GM10266 (cell line): Measurements from ENCODE around the gene TRMT61A.

Experiments used
- DNase-seq: peaks from one replicate; pipeline ENCODE4 v3.0.0; 2012; ENCODE audit errors: extremely low spot score
- TF ChIP-seq, protein P1 (sequence below): IDR thresholded peaks from 2 replicates; pipeline ENCODE4 v1.5.1; 2012; ENCODE audit warnings: mild to moderate bottlenecking, low read depth; ENCODE audit not compliant: control insufficient read depth, insufficient read depth; ENCODE audit errors: missing control alignments

TRMT61A gene

GRCh38 chr14:103501041-103501870 is 27.7 kb upstream of the TRMT61A start:
- DNase-seq, result no peak
- TF ChIP-seq, protein P1, sequence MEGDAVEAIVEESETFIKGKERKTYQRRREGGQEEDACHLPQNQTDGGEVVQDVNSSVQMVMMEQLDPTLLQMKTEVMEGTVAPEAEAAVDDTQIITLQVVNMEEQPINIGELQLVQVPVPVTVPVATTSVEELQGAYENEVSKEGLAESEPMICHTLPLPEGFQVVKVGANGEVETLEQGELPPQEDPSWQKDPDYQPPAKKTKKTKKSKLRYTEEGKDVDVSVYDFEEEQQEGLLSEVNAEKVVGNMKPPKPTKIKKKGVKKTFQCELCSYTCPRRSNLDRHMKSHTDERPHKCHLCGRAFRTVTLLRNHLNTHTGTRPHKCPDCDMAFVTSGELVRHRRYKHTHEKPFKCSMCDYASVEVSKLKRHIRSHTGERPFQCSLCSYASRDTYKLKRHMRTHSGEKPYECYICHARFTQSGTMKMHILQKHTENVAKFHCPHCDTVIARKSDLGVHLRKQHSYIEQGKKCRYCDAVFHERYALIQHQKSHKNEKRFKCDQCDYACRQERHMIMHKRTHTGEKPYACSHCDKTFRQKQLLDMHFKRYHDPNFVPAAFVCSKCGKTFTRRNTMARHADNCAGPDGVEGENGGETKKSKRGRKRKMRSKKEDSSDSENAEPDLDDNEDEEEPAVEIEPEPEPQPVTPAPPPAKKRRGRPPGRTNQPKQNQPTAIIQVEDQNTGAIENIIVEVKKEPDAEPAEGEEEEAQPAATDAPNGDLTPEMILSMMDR, result no peak

DNA sequence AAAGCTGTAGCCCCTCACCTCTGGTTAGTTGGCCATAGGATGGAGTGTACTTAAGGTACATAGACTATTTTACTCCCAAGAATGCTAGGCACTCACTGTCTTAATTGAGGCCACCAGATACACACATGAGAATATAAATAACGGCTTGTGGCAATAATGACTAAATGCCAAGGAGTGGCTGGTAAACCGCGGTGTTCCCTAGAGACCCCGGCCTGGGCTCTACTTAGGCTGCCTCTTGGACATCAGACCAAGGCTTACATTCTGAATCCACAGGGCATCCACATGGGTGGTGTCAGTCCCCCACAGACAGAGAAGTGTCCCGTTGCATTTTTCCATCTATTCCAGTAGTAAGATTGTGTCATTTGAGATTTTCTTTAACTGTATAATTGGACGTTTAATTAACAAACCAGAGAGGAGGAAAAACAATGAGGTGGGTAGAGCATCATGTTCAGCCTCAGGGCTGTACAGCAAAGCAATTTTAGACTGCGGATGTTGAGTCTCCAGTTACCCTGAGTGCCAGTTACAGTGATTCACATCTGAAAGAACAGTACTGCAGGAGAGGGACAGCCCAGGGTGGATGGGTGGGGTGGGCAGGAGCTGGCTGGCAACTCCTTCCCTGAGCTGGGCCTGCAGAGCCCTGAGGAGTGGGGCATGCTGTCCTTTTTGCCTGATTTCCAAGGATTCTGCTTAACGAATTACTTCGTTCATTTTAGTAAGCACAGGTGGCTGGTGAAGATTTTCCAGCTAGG is 26.9 kb upstream of the TRMT61A start:
- TF ChIP-seq, protein P1, result no peak

DNA sequence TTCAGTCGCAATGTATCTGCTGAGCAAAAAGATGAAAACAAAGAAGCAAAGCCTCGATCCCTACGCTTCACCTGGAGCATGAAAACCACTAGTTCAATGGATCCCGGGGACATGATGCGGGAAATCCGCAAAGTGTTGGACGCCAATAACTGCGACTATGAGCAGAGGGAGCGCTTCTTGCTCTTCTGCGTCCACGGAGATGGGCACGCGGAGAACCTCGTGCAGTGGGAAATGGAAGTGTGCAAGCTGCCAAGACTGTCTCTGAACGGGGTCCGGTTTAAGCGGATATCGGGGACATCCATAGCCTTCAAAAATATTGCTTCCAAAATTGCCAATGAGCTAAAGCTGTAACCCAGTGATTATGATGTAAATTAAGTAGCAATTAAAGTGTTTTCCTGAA is 26.1 kb upstream of the TRMT61A start:
- no peak for DNase-seq
- TF ChIP-seq, protein P1, result no peak

More for the DNA sequence above, 26.9 kb upstream of the TRMT61A start:
- DNase-seq, result no peak

GRCh38 chr14:103503296-103503695 is 25.7 kb upstream of the TRMT61A start:
- DNase-seq, result no peak
- TF ChIP-seq, protein P1, result no peak

- no peak for DNase-seq
- TF ChIP-seq, protein P1, result no peak
Measured at GRCh38 chr14:103504991-103505565, 23.9 kb upstream of the TRMT61A start.

DNA sequence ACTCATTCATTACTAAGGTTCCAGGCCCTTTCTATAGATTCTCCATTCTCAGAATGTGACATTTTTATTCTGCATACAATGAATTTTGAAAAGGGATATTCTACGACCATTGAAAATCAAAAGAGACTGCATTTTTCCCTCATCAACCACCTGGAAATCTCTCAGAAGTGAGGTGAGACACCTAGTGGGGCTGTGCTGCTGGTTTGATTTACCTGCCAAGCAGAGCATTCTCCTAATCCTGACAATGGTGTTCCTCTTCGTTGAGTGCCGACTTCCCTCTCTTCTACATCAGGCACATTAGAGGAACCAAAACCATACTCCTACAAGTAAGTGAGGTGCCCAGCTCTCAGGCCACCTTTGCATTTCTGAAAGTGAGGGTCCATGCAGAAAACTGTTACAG is 21.2 kb upstream of the TRMT61A start:
- no peak for DNase-seq

More for the DNA sequence above, 21.2 kb upstream of the TRMT61A start:
- TF ChIP-seq, protein P1, result peak; percentile 2
